Left forelimb (tissue), 1 donor: Measurements from ENCODE around the gene SERPINI1.
A peak's percentile ranks its signal among the peaks of the same experiment; 100 is the strongest.

Source experiments
- DNase-seq: peaks from one replicate; pipeline ENCODE4 v3.0.0-alpha.2; 2018; ENCODE audit warnings: low spot score

SERPINI1 gene

GRCh38 chr3:167734498-167735232 lies 856 bp upstream of the SERPINI1 start, which contains the start of gene PDCD10:
TSS of gene PDCD10 (minus strand) at chr3:167734892. CDS start at chr3:167720157, 14,735 bp downstream.
- DNase-seq: peak; percentile 96

- no peak for DNase-seq
Measured at GRCh38 chr3:167736264-167736787, 805 bp downstream of the SERPINI1 start.

- DNase-seq: no peak
Measured at GRCh38 chr3:167736997-167737396, 1.5 kb downstream of the SERPINI1 start.

GRCh38 chr3:167738037-167738436 lies 2.5 kb downstream of the SERPINI1 start:
- no peak for DNase-seq

- DNase-seq: no peak
Measured at GRCh38 chr3:167739190-167739810, 3.8 kb downstream of the SERPINI1 start.

- no peak for DNase-seq
Measured at GRCh38 chr3:167740961-167741587, 5.6 kb downstream of the SERPINI1 start.

- no peak for DNase-seq
Measured at GRCh38 chr3:167742338-167742737, 6.8 kb downstream of the SERPINI1 start.

- DNase-seq: no peak
Measured at GRCh38 chr3:167743799-167744198, 8.3 kb downstream of the SERPINI1 start.

GRCh38 chr3:167749209-167749608 lies 13.7 kb downstream of the SERPINI1 start:
- DNase-seq: no peak

- no peak for DNase-seq
Measured at GRCh38 chr3:167749728-167750127, 14.2 kb downstream of the SERPINI1 start.

- no peak for DNase-seq
Measured at GRCh38 chr3:167750272-167750971, 14.9 kb downstream of the SERPINI1 start.

GRCh38 chr3:167754049-167754448 lies 18.5 kb downstream of the SERPINI1 start:
- DNase-seq: no peak

- no peak for DNase-seq
Measured at GRCh38 chr3:167761302-167761701, 25.8 kb downstream of the SERPINI1 start.

- no peak for DNase-seq
Measured at GRCh38 chr3:167762296-167762695, 26.8 kb downstream of the SERPINI1 start.

GRCh38 chr3:167772992-167773391 lies 37.5 kb downstream of the SERPINI1 start:
- no peak for DNase-seq

- DNase-seq: no peak
Measured at GRCh38 chr3:167773584-167773983, 38.1 kb downstream of the SERPINI1 start.

GRCh38 chr3:167776066-167776685 lies 40.7 kb downstream of the SERPINI1 start:
- no peak for DNase-seq

- no peak for DNase-seq
Measured at GRCh38 chr3:167777356-167777755, 41.8 kb downstream of the SERPINI1 start.

GRCh38 chr3:167780214-167780883 lies 44.8 kb downstream of the SERPINI1 start:
- no peak for DNase-seq

GRCh38 chr3:167783781-167784180 lies 48.3 kb downstream of the SERPINI1 start:
- no peak for DNase-seq

GRCh38 chr3:167785790-167786189 lies 50.3 kb downstream of the SERPINI1 start:
- DNase-seq: no peak
